Esophagus muscularis mucosa (tissue), 4 donors: Measurements from ENCODE around the gene COMTD1.

ENCODE experiments used
- EP300 ChIP-seq: sonication (generic); formaldehyde crosslinking; IDR thresholded peaks from one replicate; pipeline ENCODE4 v1.6.1; 2017; ENCODE audit warnings: antibody characterized with exemption
- POLR2AphosphoS5 ChIP-seq, 2 donors: sonication (generic); formaldehyde crosslinking; IDR thresholded peaks; one replicate each; pipeline ENCODE4 v1.6.1; 2017; ENCODE audit warnings: antibody characterized with exemption in 2 of 2
- TF ChIP-seq, protein P1 (sequence below), 3 experiments: fragments of 200-600 bp in 2 of 3; fragments of 450-650 bp in 1 of 3; sonication (generic) in 2 of 3; IDR thresholded peaks; one replicate each; pipeline ENCODE4 v1.5.1; 2017 to 2019; ENCODE audit warnings: antibody characterized with exemption in 3 of 3, mild to moderate bottlenecking in 2 of 3, moderate library complexity in 1 of 3

- no peak for TF ChIP-seq EP300
- TF ChIP-seq, protein P1, sequence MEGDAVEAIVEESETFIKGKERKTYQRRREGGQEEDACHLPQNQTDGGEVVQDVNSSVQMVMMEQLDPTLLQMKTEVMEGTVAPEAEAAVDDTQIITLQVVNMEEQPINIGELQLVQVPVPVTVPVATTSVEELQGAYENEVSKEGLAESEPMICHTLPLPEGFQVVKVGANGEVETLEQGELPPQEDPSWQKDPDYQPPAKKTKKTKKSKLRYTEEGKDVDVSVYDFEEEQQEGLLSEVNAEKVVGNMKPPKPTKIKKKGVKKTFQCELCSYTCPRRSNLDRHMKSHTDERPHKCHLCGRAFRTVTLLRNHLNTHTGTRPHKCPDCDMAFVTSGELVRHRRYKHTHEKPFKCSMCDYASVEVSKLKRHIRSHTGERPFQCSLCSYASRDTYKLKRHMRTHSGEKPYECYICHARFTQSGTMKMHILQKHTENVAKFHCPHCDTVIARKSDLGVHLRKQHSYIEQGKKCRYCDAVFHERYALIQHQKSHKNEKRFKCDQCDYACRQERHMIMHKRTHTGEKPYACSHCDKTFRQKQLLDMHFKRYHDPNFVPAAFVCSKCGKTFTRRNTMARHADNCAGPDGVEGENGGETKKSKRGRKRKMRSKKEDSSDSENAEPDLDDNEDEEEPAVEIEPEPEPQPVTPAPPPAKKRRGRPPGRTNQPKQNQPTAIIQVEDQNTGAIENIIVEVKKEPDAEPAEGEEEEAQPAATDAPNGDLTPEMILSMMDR (IDR thresholded peaks at IDR 0.05) = no peak
- peak; percentile 5 to 76 for TF ChIP-seq POLR2AphosphoS5 (IDR thresholded peaks at IDR 0.05)
These were observed 1.6 kb downstream of the COMTD1 start for GRCh38 chr10:75234017-75234682.
